Sigmoid colon (tissue), 7 donors: ENCODE results near the gene GYPA. TPM values are rescaled to one million over a fixed set of nuclear protein-coding genes. Genes with fewer than 3 reads are reported as not detected.
A peak's percentile ranks its signal among the peaks of the same experiment; 100 is the strongest.
"Not testable (repeated sequence)": the region's sequence is repeated elsewhere in the genome, so short reads cannot be mapped to it uniquely, and the experiment has no call there.

Experiments
- DNase-seq: peaks from one replicate; pipeline ENCODE4 v3.0.0-alpha.2; 2019
- H3K27ac ChIP-seq, 4 donors: fragments of 200-600 bp; sonication (generic); one replicate each; pipeline ENCODE4 v1.5.1; 2016 to 2019; ENCODE audit warnings: mild to moderate bottlenecking in 1 of 4
- H3K27me3 ChIP-seq, 3 donors: fragments of 200-600 bp; sonication (generic); one replicate each; pipeline ENCODE4 v1.5.1; 2019; ENCODE audit warnings: mild to moderate bottlenecking in 1 of 3
- H3K36me3 ChIP-seq, 4 donors: fragments of 200-600 bp; sonication (generic); one replicate each; pipeline ENCODE4 v1.5.1; 2016 to 2019
- H3K4me1 ChIP-seq, 4 donors: fragments of 200-600 bp; sonication (generic); one replicate each; pipeline ENCODE4 v1.5.1; 2017 to 2019
- H3K4me3 ChIP-seq, 4 donors: fragments of 200-600 bp; sonication (generic); one replicate each; pipeline ENCODE4 v1.5.1; 2017 to 2019; ENCODE audit warnings: mild to moderate bottlenecking in 2 of 4, moderate library complexity in 1 of 4
- H3K9me3 ChIP-seq, 4 donors: fragments of 200-600 bp in 3 of 4; sonication (generic) in 3 of 4; one replicate each; pipeline versions ENCODE4 v1.5.1 to v1.6.1; 2013 to 2019
- EP300 ChIP-seq, 4 donors: sonication (generic); formaldehyde crosslinking; IDR thresholded peaks; one replicate each; pipeline ENCODE4 v1.6.1; 2017; ENCODE audit warnings: antibody characterized with exemption in 4 of 4
- POLR2A ChIP-seq, 2 donors: fragments of 450-650 bp; IDR thresholded peaks; one replicate each; pipeline ENCODE4 v1.6.1; 2016; ENCODE audit warnings: antibody characterized with exemption in 2 of 2, mild to moderate bottlenecking in 2 of 2, moderate library complexity in 2 of 2
- POLR2AphosphoS5 ChIP-seq, 4 donors: sonication (generic); formaldehyde crosslinking; IDR thresholded peaks; one replicate each; pipeline ENCODE4 v1.6.1; 2017; ENCODE audit warnings: antibody characterized with exemption in 4 of 4
- WGBS, 2 donors: extraction: QIAGEN DNeasy Blood & Tissue Kit; methylation state at CpG; one replicate each; pipeline ENCODE4 v1.1.7; 2013; 5-methylcytosine and 5-hydroxymethylcytosine counted together
- intact Hi-C: fragments of 100-400 bp; cut with DNase I; formaldehyde crosslinking; loops from one replicate; pipeline ENCODE4 v1.15.1; 2023
- polyA plus RNA-seq, 3 donors: library from polyadenylated mRNA; stranded (reverse); fragments of 200-250 nt; gene quantifications; one replicate each; pipeline ENCODE4 v1.2.3, GENCODE V29; 2013
- total RNA-seq, 4 donors: library from RNA; depleted of rRNA; stranded (reverse); fragments of >200 nt; gene quantifications; one replicate each; pipeline ENCODE4 v1.1.0, GENCODE V29; 2016
- TF ChIP-seq, protein P1 (sequence below), 4 experiments: fragments of 450-650 bp in 3 of 4; fragments of 200-600 bp in 1 of 4; IDR thresholded peaks; one replicate each; pipeline ENCODE4 v1.5.1; 2016 to 2019; ENCODE audit warnings: antibody characterized with exemption in 4 of 4, mild to moderate bottlenecking in 3 of 4, moderate library complexity in 2 of 4
- donor health status: healthy with polysubstance abuse.
- donor health status: Bipolar disorder and iron deficiency.
- donor health status: healthy.

GYPA gene
- total and polyA plus RNA-seq, 7 donors: not detected

DNA sequence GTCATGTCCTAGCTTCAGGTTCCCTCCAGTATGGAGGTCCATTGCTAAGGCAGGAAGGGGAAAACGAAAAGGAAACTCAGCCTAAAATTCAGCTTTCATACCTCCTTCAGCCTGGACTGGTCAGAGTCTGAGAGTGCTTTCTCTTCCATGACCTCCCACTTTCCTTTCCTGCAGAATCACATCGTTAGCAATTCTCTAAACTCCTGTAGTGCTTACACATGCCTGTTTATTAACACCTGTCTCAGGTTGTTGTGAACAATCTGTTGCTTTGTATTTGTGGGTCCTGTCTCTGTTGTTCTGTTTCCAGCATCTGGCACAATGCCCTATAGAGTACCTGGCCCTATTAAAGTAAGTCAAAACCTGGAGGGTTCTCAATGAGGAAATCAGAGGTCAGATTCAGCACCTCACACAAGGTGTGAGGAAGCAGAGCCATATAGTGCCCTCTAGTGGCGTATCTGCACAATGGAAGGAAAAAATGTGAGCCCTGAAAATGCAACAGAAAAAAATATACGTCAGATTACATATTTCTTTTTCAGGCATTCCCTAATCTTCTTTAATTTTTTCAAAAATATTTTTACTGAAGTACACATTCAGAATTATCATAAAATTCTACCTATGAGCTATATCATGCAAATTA is 2.3 kb upstream of the GYPA start:
- TF ChIP-seq, protein P1, sequence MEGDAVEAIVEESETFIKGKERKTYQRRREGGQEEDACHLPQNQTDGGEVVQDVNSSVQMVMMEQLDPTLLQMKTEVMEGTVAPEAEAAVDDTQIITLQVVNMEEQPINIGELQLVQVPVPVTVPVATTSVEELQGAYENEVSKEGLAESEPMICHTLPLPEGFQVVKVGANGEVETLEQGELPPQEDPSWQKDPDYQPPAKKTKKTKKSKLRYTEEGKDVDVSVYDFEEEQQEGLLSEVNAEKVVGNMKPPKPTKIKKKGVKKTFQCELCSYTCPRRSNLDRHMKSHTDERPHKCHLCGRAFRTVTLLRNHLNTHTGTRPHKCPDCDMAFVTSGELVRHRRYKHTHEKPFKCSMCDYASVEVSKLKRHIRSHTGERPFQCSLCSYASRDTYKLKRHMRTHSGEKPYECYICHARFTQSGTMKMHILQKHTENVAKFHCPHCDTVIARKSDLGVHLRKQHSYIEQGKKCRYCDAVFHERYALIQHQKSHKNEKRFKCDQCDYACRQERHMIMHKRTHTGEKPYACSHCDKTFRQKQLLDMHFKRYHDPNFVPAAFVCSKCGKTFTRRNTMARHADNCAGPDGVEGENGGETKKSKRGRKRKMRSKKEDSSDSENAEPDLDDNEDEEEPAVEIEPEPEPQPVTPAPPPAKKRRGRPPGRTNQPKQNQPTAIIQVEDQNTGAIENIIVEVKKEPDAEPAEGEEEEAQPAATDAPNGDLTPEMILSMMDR (IDR thresholded peaks at IDR 0.05): peak in 1 of 4 experiments; percentile 53
- H3K36me3 ChIP-seq, H3K27me3 ChIP-seq, H3K27ac ChIP-seq, intact Hi-C loops, H3K9me3 ChIP-seq, H3K4me1 ChIP-seq, H3K4me3 ChIP-seq, DNase-seq: not testable (repeated sequence)
- WGBS, 2 donors: 36 to 39% methylated on average over 4 of the region's 4 CpGs

DNA sequence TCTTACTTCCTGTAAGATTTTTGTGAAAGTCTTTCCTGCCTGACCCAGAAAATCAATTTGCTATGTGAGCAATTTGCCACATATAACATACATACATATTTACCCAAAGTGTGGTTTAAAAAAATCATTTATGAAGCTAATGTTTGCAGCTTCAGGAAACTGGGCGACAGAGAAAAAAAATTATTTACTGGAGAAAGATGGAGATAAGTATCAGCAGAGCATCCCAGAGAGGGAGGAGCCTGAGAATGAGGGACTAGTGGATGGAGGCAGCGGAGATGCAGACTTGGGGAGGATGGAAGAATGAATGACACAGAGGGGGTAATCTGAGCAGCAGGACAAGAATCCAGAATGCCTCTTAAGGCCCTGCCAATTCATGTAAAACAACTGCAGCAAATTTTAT is 975 bp upstream of the GYPA start:
- H3K4me1 ChIP-seq: no peaks in the 10 kb centered on the region
- intact Hi-C loops: no loop called here
- no peaks in the 10 kb centered on the region for H3K9me3 ChIP-seq
- H3K36me3 ChIP-seq: no peaks in the 10 kb centered on the region
- no peak overlapping the region for H3K4me3 ChIP-seq
- TF ChIP-seq EP300 (IDR thresholded peaks at IDR 0.05) (no peak), POLR2AphosphoS5 (IDR thresholded peaks at IDR 0.05) (no peak), POLR2A (IDR thresholded peaks at IDR 0.05) (no peak)
- TF ChIP-seq, protein P1 (IDR thresholded peaks at IDR 0.05): no peak
- no peak for DNase-seq
- H3K27ac ChIP-seq: no peak overlapping the region
- H3K27me3 ChIP-seq: no peaks in the 10 kb centered on the region
- 83 to 88% methylated on average over 2 of the region's 2 CpGs for WGBS, 2 donors

DNA sequence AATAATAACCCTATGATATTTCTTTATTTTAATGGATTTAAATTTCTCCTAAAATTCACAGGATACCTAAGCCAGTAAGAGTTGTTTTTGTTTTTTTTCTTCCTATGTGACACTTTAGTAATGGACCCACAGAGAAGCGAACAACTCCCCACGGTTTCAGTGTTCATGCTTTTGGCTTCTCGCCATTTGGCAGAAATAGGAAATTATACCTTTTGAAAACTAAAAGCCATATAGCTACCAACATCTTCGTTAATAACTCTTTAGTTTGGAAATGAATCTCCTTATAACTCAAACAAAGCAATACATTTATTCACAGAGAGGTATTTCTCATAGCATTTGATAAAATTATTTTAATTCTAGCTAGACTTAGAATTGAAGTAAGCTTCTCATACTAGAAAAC is 527 bp downstream of the GYPA start:
- H3K27ac ChIP-seq, H3K27me3 ChIP-seq, H3K4me3 ChIP-seq, H3K36me3 ChIP-seq, H3K9me3 ChIP-seq, DNase-seq, intact Hi-C loops, H3K4me1 ChIP-seq: not testable (repeated sequence)
- 73 to 85% methylated on average over 4 of the region's 4 CpGs for whole genome bisulfite sequencing, 2 donors

DNA sequence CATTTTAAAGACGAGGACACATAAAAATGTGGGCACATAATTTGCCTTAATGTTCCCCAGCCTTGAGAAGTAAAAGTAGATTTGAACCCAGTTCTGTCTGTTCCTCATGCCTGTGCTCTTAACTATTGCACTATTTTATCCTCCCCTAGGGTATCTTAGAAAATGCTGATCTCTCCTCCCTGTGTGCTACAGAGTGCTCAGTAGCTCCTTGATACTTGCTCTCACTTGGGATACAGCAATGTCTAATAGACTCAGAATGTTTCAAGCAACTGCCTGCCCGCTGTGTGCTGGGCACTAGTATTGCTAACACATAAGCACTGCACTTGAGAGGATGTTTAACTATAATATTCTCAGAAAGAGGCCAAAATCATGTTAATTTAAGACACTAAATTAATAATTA is 971 bp downstream of the GYPA start:
- intact Hi-C loops, H3K27ac ChIP-seq, H3K4me3 ChIP-seq, H3K36me3 ChIP-seq, H3K9me3 ChIP-seq, DNase-seq, H3K4me1 ChIP-seq, H3K27me3 ChIP-seq: not testable (repeated sequence)
- WGBS, 2 donors: 83 to 86% methylated on average over 2 of the region's 2 CpGs

DNA sequence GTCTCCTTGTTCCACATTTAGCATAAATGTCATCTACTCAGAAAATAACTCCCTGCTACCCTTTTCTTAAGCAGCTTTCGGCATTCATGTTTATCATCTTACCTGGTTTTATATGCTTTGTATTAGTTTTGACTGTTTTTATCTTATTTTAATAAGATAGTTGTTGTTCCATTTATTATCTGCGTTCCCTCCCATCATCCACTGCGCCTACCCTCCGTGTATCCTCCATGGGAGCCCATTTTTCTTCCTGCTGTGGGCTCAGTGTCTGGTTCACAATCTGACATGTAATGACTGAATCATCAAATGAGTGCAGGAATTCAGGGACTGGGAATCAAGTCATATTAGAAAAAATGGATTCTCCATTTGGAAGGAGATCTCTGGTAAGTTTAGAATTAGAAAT is 2.3 kb downstream of the GYPA start:
- H3K4me1 ChIP-seq, DNase-seq, H3K9me3 ChIP-seq, H3K36me3 ChIP-seq, H3K4me3 ChIP-seq, H3K27ac ChIP-seq, intact Hi-C loops, H3K27me3 ChIP-seq: not testable (repeated sequence)
- 93 to 94% methylated on average over 4 of the region's 4 CpGs for WGBS, 2 donors

DNA sequence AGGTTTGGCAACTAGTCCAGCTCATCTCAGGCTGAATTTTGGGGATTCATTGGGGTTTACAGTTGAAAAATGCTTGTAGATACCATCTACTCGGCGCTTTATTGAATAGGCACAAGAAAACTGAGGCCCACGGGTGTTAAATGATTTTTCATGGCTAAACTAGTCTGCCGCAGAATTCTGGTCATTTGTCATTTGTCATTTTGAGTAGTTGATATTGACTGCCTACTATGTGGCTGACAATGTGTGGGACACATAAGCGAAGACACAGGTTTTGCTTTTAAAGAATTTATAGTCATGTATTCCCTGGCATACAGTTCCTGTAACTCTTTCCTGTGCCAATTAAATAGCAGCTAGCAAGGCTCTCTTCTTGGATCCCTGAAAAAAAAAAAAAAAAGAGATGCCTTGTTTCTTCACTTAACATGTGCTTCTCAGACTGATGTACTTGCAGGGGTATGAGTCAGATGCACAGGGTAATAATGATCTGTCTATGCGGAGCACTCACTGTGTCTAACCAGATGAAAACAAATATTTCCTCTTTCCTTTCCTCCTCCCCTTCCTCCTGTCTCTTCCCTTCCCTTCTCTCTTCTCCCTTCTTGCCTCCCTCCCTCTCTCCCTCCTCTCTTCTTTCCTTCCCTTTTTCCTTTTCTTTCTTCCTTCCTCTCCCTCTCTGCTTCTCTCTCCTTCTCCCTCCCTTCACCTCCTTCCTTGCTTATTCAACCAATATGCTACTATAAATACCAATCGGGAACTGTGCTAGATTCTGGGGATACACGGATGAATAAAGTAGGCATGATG is 3.2 kb downstream of the GYPA start:
- H3K27me3 ChIP-seq, intact Hi-C loops, H3K4me3 ChIP-seq: not testable (repeated sequence)

DNA sequence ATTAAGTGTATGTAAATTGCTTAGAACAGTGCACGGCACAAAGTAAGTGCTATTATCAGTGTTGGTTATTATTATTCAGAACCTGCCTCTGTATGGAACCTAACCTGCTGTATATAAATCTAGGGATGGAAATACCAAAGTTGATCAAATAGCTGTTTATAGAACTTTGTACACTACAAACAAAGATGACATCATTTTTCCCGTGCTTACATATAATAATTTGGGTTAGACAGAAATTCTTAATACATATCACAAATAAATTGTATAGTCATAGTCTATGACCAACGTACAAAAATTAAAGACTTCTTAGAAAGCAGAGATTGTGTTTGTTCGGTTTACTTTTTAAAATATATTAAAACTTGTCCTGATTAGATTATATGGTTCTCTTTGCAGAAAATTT is 4.3 kb downstream of the GYPA start:
- H3K36me3 ChIP-seq, H3K4me3 ChIP-seq, H3K27ac ChIP-seq, DNase-seq, H3K4me1 ChIP-seq, intact Hi-C loops, H3K9me3 ChIP-seq, H3K27me3 ChIP-seq: not testable (repeated sequence)
- WGBS, 2 donors: 75 to 87% methylated on average over 4 of the region's 4 CpGs

More for the DNA sequence above, 3.2 kb downstream of the GYPA start:
- H3K9me3 ChIP-seq, H3K4me1 ChIP-seq, H3K36me3 ChIP-seq, DNase-seq, H3K27ac ChIP-seq: not testable (repeated sequence)
- WGBS, 2 donors: 85 to 86% methylated on average over 8 of the region's 8 CpGs

DNA sequence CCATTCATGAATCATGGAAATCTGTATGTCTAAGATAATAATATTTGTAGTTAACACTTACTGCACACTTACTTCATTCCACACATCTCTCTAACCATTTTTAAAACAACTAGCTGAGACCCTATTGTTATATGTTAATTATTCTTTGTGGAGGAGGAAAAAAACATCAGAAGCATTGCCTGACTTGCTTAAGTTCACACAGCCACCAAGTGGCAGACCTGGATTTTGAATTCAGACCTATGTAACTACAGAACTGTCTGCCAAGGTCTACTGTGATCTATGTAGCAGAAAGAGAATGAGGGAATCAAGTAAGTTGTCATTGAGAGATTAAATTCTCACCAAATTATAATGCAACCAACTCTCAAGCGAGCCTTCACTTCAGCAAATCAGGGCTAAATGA is 10.4 kb downstream of the GYPA start:
- WGBS, 2 donors: 80 to 97% methylated on average over 1 of the region's 1 CpG
- intact Hi-C loops, H3K27ac ChIP-seq, H3K27me3 ChIP-seq, H3K4me1 ChIP-seq, H3K36me3 ChIP-seq, H3K9me3 ChIP-seq, H3K4me3 ChIP-seq, DNase-seq: not testable (repeated sequence)

DNA sequence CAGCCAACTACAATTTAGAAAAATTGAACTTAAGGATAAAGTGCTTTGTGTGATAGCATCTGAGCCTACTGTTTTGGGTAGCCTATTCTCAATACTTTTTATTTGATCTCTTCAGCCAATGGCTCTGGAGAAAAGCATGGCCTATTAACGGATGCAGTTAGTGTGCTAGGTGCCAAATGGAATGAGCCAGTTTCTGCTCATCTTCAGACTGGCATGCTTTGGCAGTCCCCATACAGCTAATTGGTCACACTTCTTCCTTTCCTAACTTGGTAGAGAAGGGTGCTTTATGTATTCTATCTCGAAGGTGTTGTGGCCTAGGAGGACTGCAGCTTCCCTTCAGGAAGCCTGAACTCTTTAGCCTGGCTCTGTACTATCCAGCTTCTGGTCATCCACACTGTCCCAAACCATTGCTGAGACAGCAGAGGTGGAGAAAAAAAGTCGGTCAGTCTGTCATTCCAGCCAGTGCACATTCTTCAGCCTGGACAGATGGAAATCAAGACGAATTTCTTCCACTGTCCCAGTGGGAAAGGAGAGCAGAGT is 11.1 kb downstream of the GYPA start:
- WGBS, 2 donors: 70 to 81% methylated on average over 4 of the region's 4 CpGs
- H3K27me3 ChIP-seq, DNase-seq, intact Hi-C loops, H3K9me3 ChIP-seq, H3K4me3 ChIP-seq, H3K27ac ChIP-seq, H3K36me3 ChIP-seq, H3K4me1 ChIP-seq: not testable (repeated sequence)

DNA sequence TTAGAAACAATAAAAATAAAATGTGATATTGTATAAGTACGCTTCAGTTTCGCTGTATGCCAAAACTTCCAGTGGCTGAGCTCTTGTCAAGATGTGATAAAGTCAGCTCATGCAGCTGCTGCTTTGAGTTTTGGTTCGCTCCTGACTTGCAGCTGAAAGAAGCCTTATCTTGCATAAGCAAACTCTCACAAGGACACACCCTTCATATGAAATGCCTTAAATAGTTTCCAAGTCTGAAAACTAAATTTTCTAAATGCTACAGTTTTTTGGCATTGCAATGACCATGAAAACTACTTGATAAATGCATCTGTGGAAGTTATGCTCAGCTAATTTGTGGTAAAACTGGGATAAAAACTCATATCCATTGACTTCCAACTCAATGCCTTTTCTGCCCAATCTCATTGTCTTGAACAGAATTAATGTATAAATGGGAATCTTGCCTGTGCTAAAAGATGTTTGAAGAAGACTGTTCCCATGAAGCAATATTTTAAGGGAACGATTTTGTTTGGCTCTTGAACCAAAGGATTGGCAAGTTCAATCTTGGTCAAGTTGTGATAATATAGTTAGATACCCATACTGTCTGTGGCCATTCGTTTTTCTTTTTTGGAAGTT is 11.7 kb downstream of the GYPA start:
- H3K4me3 ChIP-seq, H3K9me3 ChIP-seq, H3K27me3 ChIP-seq, H3K27ac ChIP-seq, intact Hi-C loops, H3K4me1 ChIP-seq, H3K36me3 ChIP-seq, DNase-seq: not testable (repeated sequence)
- WGBS, 2 donors: 64 to 74% methylated on average over 5 of the region's 5 CpGs
